Panc1 (cell line): ENCODE data around the gene GNA12. TPM values are rescaled to one million over a fixed set of nuclear protein-coding genes. Genes with fewer than 3 reads are reported as not detected.

ENCODE experiments used
- ATAC-seq: fragments of 200-7000 bp; cut with Tn5 transposase; 2 replicates; pipeline ENCODE4 v1.9.1; 2020; ENCODE audit warnings: mild to moderate bottlenecking, moderate library complexity
- BruUV-seq: library from RNA; stranded (reverse); fragments of 400-500 nt; replicated peaks from 2 replicates; lab custom pipeline; 2021; lab: Mats Ljungman, UMichigan
- CTCF ChIA-PET: fragments of 300-600 bp; sonication (Branson Sonifier 250); formaldehyde crosslinking; loops from one replicate; lab custom pipeline; 2022; ENCODE audit warnings: antibody characterized with exemption; lab: Charles Lee
- POLR2A ChIA-PET: fragments of 300-600 bp; sonication (Branson Sonifier 250); formaldehyde crosslinking; loops from one replicate; lab custom pipeline; 2022; ENCODE audit warnings: antibody characterized with exemption; lab: Charles Lee
- DNase-seq: peaks from one replicate; pipeline ENCODE4 v3.0.0-alpha.2; 2010; ENCODE audit warnings: low read depth, low spot score
- H3K27ac ChIP-seq: 2 replicates; pipeline ENCODE4 v1.5.1; 2011; ENCODE audit warnings: mild to moderate bottlenecking, low read length, inconsistent platforms
- H3K27me3 ChIP-seq: fragments of 200-500 bp; sonication (Bioruptor generic); 2 replicates; pipeline ENCODE4 v1.6.0; 2014; ENCODE audit warnings: low read length, inconsistent platforms; ENCODE audit not compliant: control insufficient read depth, insufficient read depth
- H3K36me3 ChIP-seq: fragments of 200-500 bp; sonication (Bioruptor generic); 2 replicates; pipeline ENCODE4 v1.5.1; 2014; ENCODE audit warnings: inconsistent platforms, mild to moderate bottlenecking, low read length, moderate library complexity; ENCODE audit not compliant: control insufficient read depth, insufficient read depth
- H3K4me1 ChIP-seq: 2 replicates; pipeline ENCODE4 v1.5.1; 2011; ENCODE audit warnings: inconsistent platforms, mild to moderate bottlenecking, low read length, moderate library complexity; ENCODE audit not compliant: control insufficient read depth, insufficient read depth
- H3K4me3 ChIP-seq, 2 experiments: 2 replicates each; pipeline ENCODE4 v1.5.1; 2011 to 2012; ENCODE audit warnings: low read depth in 2 of 2, low read length in 2 of 2, mild to moderate bottlenecking in 2 of 2, inconsistent platforms in 1 of 2, moderate library complexity in 1 of 2
- H3K9me3 ChIP-seq: fragments of 200-500 bp; sonication (Bioruptor generic); 2 replicates; pipeline ENCODE4 v1.5.1; 2014; ENCODE audit warnings: low read depth, mild to moderate bottlenecking, inconsistent platforms, low read length, moderate library complexity; ENCODE audit not compliant: control insufficient read depth, insufficient read depth
- POLR2AphosphoS5 ChIP-seq: IDR thresholded peaks from 2 replicates; pipeline ENCODE4 v1.6.1; 2012; ENCODE audit warnings: mild to moderate bottlenecking, low read depth, low read length, moderate library complexity
- REST ChIP-seq, 2 experiments: IDR thresholded peaks; 2 replicates each; pipeline ENCODE4 v1.6.1; 2011 to 2012; ENCODE audit warnings: low read depth in 2 of 2, control low read depth in 1 of 2, low read length in 1 of 2, mild to moderate bottlenecking in 1 of 2, moderate library complexity in 1 of 2; ENCODE audit not compliant: insufficient read depth in 1 of 2
- SIN3A ChIP-seq: IDR thresholded peaks from 2 replicates; pipeline ENCODE4 v1.6.1; 2012; ENCODE audit warnings: low read depth, mild to moderate bottlenecking, low read length, moderate library complexity, borderline replicate concordance; ENCODE audit not compliant: insufficient read depth
- TCF7L2 ChIP-seq: IDR thresholded peaks from 2 replicates; pipeline ENCODE4 v1.6.1; 2011; ENCODE audit warnings: mild to moderate bottlenecking, low read depth, low read length, inconsistent platforms
- in situ Hi-C: cut with HindIII; loops from 2 replicates; pipeline ENCODE4 v1.10.0; 2016; ENCODE audit warnings: low sequenced_read_pairs, low pct_unique_long_range_greater_than_20kb
- intact Hi-C: fragments of 100-400 bp; cut with micrococcal nuclease; formaldehyde crosslinking; loops from one replicate; pipeline ENCODE4 v1.10.0; 2022; ENCODE audit not compliant: unreplicated experiment
- total RNA-seq: library from RNA; stranded (reverse); gene quantifications from one replicate; pipeline ENCODE4 v1.2.1, GENCODE V29; 2021; ENCODE audit not compliant: unreplicated experiment
- TF ChIP-seq, protein P1 (sequence below): fragments of 450-650 bp; IDR thresholded peaks from 2 replicates; pipeline ENCODE4 v1.5.1; 2017; ENCODE audit warnings: mild to moderate bottlenecking

GNA12 gene
- total RNA-seq, 1 experiment from 2014 or later, result 139 TPM

GRCh38 chr7:2872296-2872874 is 28.3 kb upstream of the GNA12 start:
- DNase-seq (no peak), ATAC-seq (no peak)
- intact Hi-C loops (no loop called here), in situ Hi-C loops (no loop called here)
- Histone ChIP-seq H3K4me3 (no peak overlapping the region), H3K27ac (no peak overlapping the region), H3K36me3 (no peaks in the 10 kb centered on the region), H3K9me3 (no peaks in the 10 kb centered on the region), H3K27me3 (no peaks in the 10 kb centered on the region), H3K4me1 (peaks cover 16% of the 10 kb centered on the region)
- BruUV-seq, result no TSS peak
- TF ChIP-seq REST (IDR thresholded peaks at IDR 0.05; ENCODE audit: insufficient read depth in 1 of 2, low read depth in 2 of 2, low read length in 1 of 2) (no peak), TCF7L2 (no peak), POLR2AphosphoS5 (no peak), SIN3A (no peak)
- TF ChIP-seq, protein P1, sequence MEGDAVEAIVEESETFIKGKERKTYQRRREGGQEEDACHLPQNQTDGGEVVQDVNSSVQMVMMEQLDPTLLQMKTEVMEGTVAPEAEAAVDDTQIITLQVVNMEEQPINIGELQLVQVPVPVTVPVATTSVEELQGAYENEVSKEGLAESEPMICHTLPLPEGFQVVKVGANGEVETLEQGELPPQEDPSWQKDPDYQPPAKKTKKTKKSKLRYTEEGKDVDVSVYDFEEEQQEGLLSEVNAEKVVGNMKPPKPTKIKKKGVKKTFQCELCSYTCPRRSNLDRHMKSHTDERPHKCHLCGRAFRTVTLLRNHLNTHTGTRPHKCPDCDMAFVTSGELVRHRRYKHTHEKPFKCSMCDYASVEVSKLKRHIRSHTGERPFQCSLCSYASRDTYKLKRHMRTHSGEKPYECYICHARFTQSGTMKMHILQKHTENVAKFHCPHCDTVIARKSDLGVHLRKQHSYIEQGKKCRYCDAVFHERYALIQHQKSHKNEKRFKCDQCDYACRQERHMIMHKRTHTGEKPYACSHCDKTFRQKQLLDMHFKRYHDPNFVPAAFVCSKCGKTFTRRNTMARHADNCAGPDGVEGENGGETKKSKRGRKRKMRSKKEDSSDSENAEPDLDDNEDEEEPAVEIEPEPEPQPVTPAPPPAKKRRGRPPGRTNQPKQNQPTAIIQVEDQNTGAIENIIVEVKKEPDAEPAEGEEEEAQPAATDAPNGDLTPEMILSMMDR, result no peak
- ChIA-PET POLR2A (interaction anchor here (0.7 kb wide), 1 partner anchor 112 kb away, joined by 3 read pairs; no protein-coding TSS in a partner anchor), CTCF (no interaction called here)

- ChIA-PET POLR2A (interaction anchor here (0.7 kb wide), 1 partner anchor 50 kb away, joined by 11 read pairs; no protein-coding TSS in a partner anchor), CTCF (interaction anchor here (0.9 kb wide), 1 partner anchor 17 kb away, joined by 8 read pairs; no protein-coding TSS in a partner anchor)
- Histone ChIP-seq H3K27me3 (no peaks in the 10 kb centered on the region), H3K4me1 (peaks cover 8% of the 10 kb centered on the region; the same call in 1 of the 2 replicates), H3K27ac (no peak overlapping the region), H3K9me3 (no peaks in the 10 kb centered on the region), H3K4me3 (no peak overlapping the region), H3K36me3 (no peaks in the 10 kb centered on the region)
- DNase-seq (no peak), ATAC-seq (0 out of 2 replicates have a peak, but pooled peaks have one; percentile 25)
- intact Hi-C loops (no loop called here), in situ Hi-C loops (no loop called here)
- no TSS peak for BruUV-seq
- TF ChIP-seq SIN3A (no peak), TCF7L2 (no peak), POLR2AphosphoS5 (no peak), REST (IDR thresholded peaks at IDR 0.05; ENCODE audit: insufficient read depth in 1 of 2, low read depth in 2 of 2, low read length in 1 of 2) (no peak)
- TF ChIP-seq, protein P1, result no peak
These were observed 26.4 kb upstream of the GNA12 start for GRCh38 chr7:2870471-2870931.
